NCI-H82 (cell line): ENCODE results near the gene NCOA1.
"Not testable (repeated sequence)": the region's sequence is repeated elsewhere in the genome, so short reads cannot be mapped to it uniquely, and the experiment has no call there.

Experiments
- DNase-seq: peaks from one replicate; lab custom pipeline; 2025; lab: John Stamatoyannopoulos, UW

NCOA1 gene

GRCh38 chr2:24626131-24626530 is 135.1 kb downstream of the NCOA1 start:
- DNase-seq, result no peak

- DNase-seq, result no peak
Measured at GRCh38 chr2:24628746-24629145, 137.7 kb downstream of the NCOA1 start.

- DNase-seq, result no peak
Measured at GRCh38 chr2:24632172-24632571, 141.1 kb downstream of the NCOA1 start.

- peak; percentile 21 for DNase-seq
Measured at GRCh38 chr2:24635181-24635580, 144.1 kb downstream of the NCOA1 start.

- no peak for DNase-seq
Measured at GRCh38 chr2:24638568-24638967, 147.5 kb downstream of the NCOA1 start.

GRCh38 chr2:24642351-24642750 is 151.3 kb downstream of the NCOA1 start:
- no peak for DNase-seq

GRCh38 chr2:24643051-24643450 is 152.0 kb downstream of the NCOA1 start:
- no peak for DNase-seq

GRCh38 chr2:24644032-24644431 is 153.0 kb downstream of the NCOA1 start:
- DNase-seq, result no peak

GRCh38 chr2:24650997-24651642 is 160.1 kb downstream of the NCOA1 start:
- no peak for DNase-seq

GRCh38 chr2:24651643-24652003 is 160.6 kb downstream of the NCOA1 start:
- DNase-seq, result no peak

GRCh38 chr2:24652265-24653182 is 161.5 kb downstream of the NCOA1 start:
- DNase-seq, result no peak

GRCh38 chr2:24657818-24658217 is 166.8 kb downstream of the NCOA1 start:
- DNase-seq, result peak; percentile 13

GRCh38 chr2:24658531-24659202 is 167.6 kb downstream of the NCOA1 start:
- no peak for DNase-seq

GRCh38 chr2:24659862-24660261 is 168.8 kb downstream of the NCOA1 start:
- DNase-seq, result peak; percentile 80

- no peak for DNase-seq
Measured at GRCh38 chr2:24667542-24667941, 176.5 kb downstream of the NCOA1 start.

GRCh38 chr2:24671230-24671629 is 180.2 kb downstream of the NCOA1 start:
- no peak for DNase-seq

GRCh38 chr2:24672589-24672988 is 181.5 kb downstream of the NCOA1 start:
- DNase-seq, result no peak

GRCh38 chr2:24675338-24675737 is 184.3 kb downstream of the NCOA1 start:
- no peak for DNase-seq

GRCh38 chr2:24676493-24676892 is 185.4 kb downstream of the NCOA1 start:
- no peak for DNase-seq

- DNase-seq, result not testable (repeated sequence)
Measured at GRCh38 chr2:24678066-24678465, 187.0 kb downstream of the NCOA1 start.

GRCh38 chr2:24680196-24680595 is 189.1 kb downstream of the NCOA1 start:
- DNase-seq, result no peak

- no peak for DNase-seq
Measured at GRCh38 chr2:24682304-24682703, 191.2 kb downstream of the NCOA1 start.

- no peak for DNase-seq
Measured at GRCh38 chr2:24683408-24683807, 192.4 kb downstream of the NCOA1 start.
